Naive thymus-derived CD4-positive, alpha-beta T cell (primary cell): ENCODE data around the gene XYLT2. TPM values are rescaled to one million over a fixed set of nuclear protein-coding genes. Genes with fewer than 3 reads are reported as not detected.
A peak's percentile ranks its signal among the peaks of the same experiment; 100 is the strongest.

ENCODE experiments used
- ATAC-seq: fragments of 150-1000 bp; cut with Tn5 transposase; 2 replicates; pipeline ENCODE4 v1.10.0; 2021; ENCODE audit warnings: mild to moderate bottlenecking, moderate library complexity
- CTCF ChIA-PET: fragments of 350-600 bp; sonication (Branson Sonifier 250); formaldehyde crosslinking; loops from one replicate; lab custom pipeline; 2021; ENCODE audit warnings: antibody characterized with exemption; lab: Charles Lee
- POLR2A ChIA-PET: fragments of 350-600 bp; sonication (Branson Sonifier 250); formaldehyde crosslinking; loops from one replicate; lab custom pipeline; 2021; ENCODE audit warnings: antibody characterized with exemption, inconsistent platforms; lab: Charles Lee
- DNase-seq, 9 donors: peaks; one replicate each; pipeline versions ENCODE4 v3.0.0 to v3.0.0-alpha.2; 2020 to 2022; ENCODE audit warnings: mixed read lengths in 1 of 9
- H3K27ac ChIP-seq: one replicate; pipeline ENCODE4 v1.7.0; 2013; ENCODE audit warnings: mild to moderate bottlenecking, low read depth, low read length, moderate library complexity
- H3K27me3 ChIP-seq, 2 donors: one replicate each; pipeline ENCODE4 v1.7.0; 2013; ENCODE audit warnings: low read length in 2 of 2, mild to moderate bottlenecking in 2 of 2, moderate library complexity in 2 of 2; ENCODE audit not compliant: control insufficient read depth in 2 of 2, insufficient read depth in 2 of 2
- H3K36me3 ChIP-seq, 3 experiments: 1 replicate in 2 of 3; 2 replicates in 1 of 3; pipeline ENCODE4 v1.7.0; 2013; ENCODE audit warnings: low read length in 3 of 3, mild to moderate bottlenecking in 3 of 3, moderate library complexity in 1 of 3; ENCODE audit not compliant: insufficient read depth in 3 of 3, control insufficient read depth in 2 of 3
- H3K4me1 ChIP-seq, 2 donors: one replicate each; pipeline ENCODE4 v1.7.0; 2013; ENCODE audit warnings: low read length in 2 of 2, mild to moderate bottlenecking in 2 of 2, moderate library complexity in 1 of 2; ENCODE audit not compliant: control insufficient read depth in 2 of 2, insufficient read depth in 2 of 2
- H3K4me3 ChIP-seq: 2 replicates; pipeline ENCODE4 v1.7.0; 2013; ENCODE audit warnings: mild to moderate bottlenecking, low read length
- H3K9me3 ChIP-seq, 3 experiments: 1 replicate in 2 of 3; 2 replicates in 1 of 3; pipeline ENCODE4 v1.7.0; 2013; ENCODE audit warnings: low read length in 3 of 3; ENCODE audit not compliant: control insufficient read depth in 2 of 3
- H3K27ac Mint-ChIP-seq, 9 donors: one replicate each; pipeline ENCODE4 v1.8.0; 2020 to 2022; ENCODE audit warnings: mixed read lengths in 9 of 9, mild to moderate bottlenecking in 8 of 9, moderate library complexity in 5 of 9, inconsistent platforms in 2 of 9
- H3K27me3 Mint-ChIP-seq, 5 donors: one replicate each; pipeline ENCODE4 v1.8.0; 2021 to 2022; ENCODE audit warnings: mixed read lengths in 5 of 5, mild to moderate bottlenecking in 1 of 5
- H3K36me3 Mint-ChIP-seq, 5 donors: one replicate each; pipeline ENCODE4 v1.8.0; 2020 to 2022; ENCODE audit warnings: mixed read lengths in 5 of 5, mild to moderate bottlenecking in 3 of 5, inconsistent platforms in 1 of 5
- H3K4me1 Mint-ChIP-seq, 7 donors: one replicate each; pipeline ENCODE4 v1.8.0; 2020 to 2022; ENCODE audit warnings: mixed read lengths in 7 of 7, mild to moderate bottlenecking in 3 of 7, inconsistent platforms in 1 of 7
- H3K4me3 Mint-ChIP-seq, 10 donors: one replicate each; pipeline ENCODE4 v1.8.0; 2020 to 2022; ENCODE audit warnings: mild to moderate bottlenecking in 10 of 10, mixed read lengths in 10 of 10, moderate library complexity in 6 of 10, inconsistent platforms in 2 of 10
- H3K9me3 Mint-ChIP-seq, 11 donors: one replicate each; pipeline ENCODE4 v1.8.0; 2020 to 2022; ENCODE audit warnings: mixed read lengths in 11 of 11, mild to moderate bottlenecking in 4 of 11, inconsistent platforms in 1 of 11, moderate library complexity in 1 of 11
- intact Hi-C, 2 donors: fragments of 100-400 bp; cut with micrococcal nuclease; formaldehyde crosslinking; loops; one replicate each; pipeline ENCODE4 v1.15.1; 2023
- polyA plus RNA-seq, 2 donors: library from polyadenylated mRNA; unstranded; fragments of 300-500 nt; fragmentation: Illumina TruSeq; gene quantifications; one replicate each; pipeline ENCODE4 v1.2.3, GENCODE V29; 2021
- total RNA-seq, 6 experiments: library from RNA in 5 of 6; stranded (reverse) in 5 of 6; gene quantifications; 1 replicate in 5 of 6; 2 replicates in 1 of 6; pipeline ENCODE4 v1.2.3 and lab custom pipeline; 2021 to 2026

Gene XYLT2
- total and polyA plus RNA-seq, 7 experiments from 2014 or later = 8.0 to 43.7 (median 25.0) TPM

DNA sequence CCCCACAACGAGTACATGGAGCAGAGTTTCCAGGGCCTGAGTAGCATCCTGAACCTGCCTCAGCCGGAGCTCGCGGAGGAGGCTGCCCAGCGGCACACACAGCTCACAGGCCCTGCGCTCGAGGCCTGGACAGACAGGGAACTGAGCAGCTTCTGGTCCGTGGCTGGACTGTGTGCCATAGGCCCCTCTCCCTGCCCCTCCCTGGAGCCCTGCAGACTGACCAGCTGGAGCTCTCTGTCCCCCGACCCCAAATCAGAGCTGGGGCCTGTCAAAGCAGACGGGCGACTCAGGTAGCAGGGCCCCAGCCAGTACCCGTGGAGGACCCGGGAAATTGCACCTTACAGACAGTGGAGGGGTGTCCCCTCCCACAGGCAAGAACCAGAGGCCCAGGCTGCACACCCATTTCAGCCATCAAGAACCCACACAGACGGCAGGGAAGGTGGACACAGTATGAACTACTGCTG, 14.1 kb downstream of the XYLT2 start:
- ATAC-seq (no peak), DNase-seq (no peak)
- H3K27ac Mint-ChIP-seq = no peak overlapping the region
- ChIA-PET CTCF (interaction anchor here (1.1 to 3.1 kb wide), 5 partner anchors 9 to 119 kb away, joined by 3 to 12 read pairs (median 3); partner anchors contain the start of genes EME1 and MRPL27), POLR2A (no interaction called here)
- H3K4me3 Mint-ChIP-seq = no peak overlapping the region
- intact Hi-C loops = loop anchor here (5.0 kb wide), 1 partner anchor 37 kb away; the partner anchor contains the start of gene LRRC59 (in 2 of the 2)
- no peak overlapping the region for H3K27ac ChIP-seq
- H3K4me1 ChIP-seq = peaks cover 0 to 6% of the 10 kb centered on the region in 2 donors
- no peaks in the 10 kb centered on the region for H3K27me3 ChIP-seq
- no peaks in the 10 kb centered on the region for H3K27me3 Mint-ChIP-seq
- H3K9me3 Mint-ChIP-seq = peaks cover 0 to 2% (median 0%) of the 10 kb centered on the region in 11 donors
- H3K36me3 Mint-ChIP-seq = peaks cover 0 to 7% (median 0%) of the 10 kb centered on the region in 5 donors
- H3K4me1 Mint-ChIP-seq = peaks cover 7 to 15% (median 9%) of the 10 kb centered on the region in 7 donors
- peaks cover 0 to 70% (median 6%) of the 10 kb centered on the region in 3 experiments for H3K36me3 ChIP-seq
- no peaks in the 10 kb centered on the region for H3K9me3 ChIP-seq
- no peak overlapping the region for H3K4me3 ChIP-seq

DNA sequence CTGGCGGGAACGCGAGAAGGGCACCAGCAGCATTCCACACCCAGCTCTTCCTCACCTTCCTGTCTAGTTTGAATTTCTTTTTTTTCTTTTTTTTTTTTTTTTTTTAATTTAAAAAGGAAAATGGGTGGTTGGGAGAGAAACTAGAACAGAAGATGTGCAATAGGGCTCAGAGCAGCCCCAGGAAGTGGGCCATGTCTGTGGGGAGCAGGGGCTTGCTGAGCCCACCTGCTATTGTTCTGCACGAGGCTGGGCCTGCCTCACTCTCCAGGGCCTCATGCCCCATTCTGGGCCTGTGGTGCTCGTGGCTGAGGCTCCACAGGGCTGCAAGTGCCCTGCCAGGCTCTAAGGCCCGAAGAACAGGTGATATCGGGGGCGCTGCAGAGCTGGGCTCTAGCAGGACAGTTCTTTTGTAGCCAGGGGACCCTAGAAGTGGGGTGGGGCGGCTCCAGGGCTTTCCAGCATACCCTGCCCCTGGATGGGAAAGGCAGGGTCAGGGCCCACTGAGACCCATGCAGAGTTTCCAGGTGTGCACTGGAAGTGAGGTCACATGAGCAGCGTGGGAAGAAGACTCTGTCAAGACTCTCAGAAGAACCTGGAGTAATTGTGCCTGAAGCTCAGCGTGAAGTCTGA, 14.7 kb downstream of the XYLT2 start:
- Histone ChIP-seq H3K27ac (no peak overlapping the region), H3K4me3 (no peak overlapping the region), H3K4me1 (peaks cover 0 to 6% of the 10 kb centered on the region in 2 donors), H3K36me3 (peaks cover 0 to 70% (median 3%) of the 10 kb centered on the region in 3 experiments), H3K27me3 (no peaks in the 10 kb centered on the region), H3K9me3 (no peaks in the 10 kb centered on the region)
- no peak overlapping the region for H3K4me3 Mint-ChIP-seq
- no peak for DNase-seq
- H3K36me3 Mint-ChIP-seq = peaks cover 0 to 9% (median 4%) of the 10 kb centered on the region in 5 donors
- no peak overlapping the region for H3K27ac Mint-ChIP-seq
- no peak for ATAC-seq
- H3K4me1 Mint-ChIP-seq = peaks cover 7 to 15% (median 9%) of the 10 kb centered on the region in 7 donors
- intact Hi-C loops = loop anchor here (5.0 kb wide), 1 partner anchor 37 kb away; the partner anchor contains the start of gene LRRC59 (in 2 of the 2)
- H3K9me3 Mint-ChIP-seq = no peaks in the 10 kb centered on the region
- ChIA-PET CTCF (interaction anchor here (1.1 to 3.6 kb wide), 7 partner anchors 8 to 119 kb away, joined by 3 to 44 read pairs (median 4); partner anchors contain the start of genes EME1, LRRC59 and MRPL27), POLR2A (interaction anchor here (0.7 to 2.4 kb wide), 3 partner anchors 13 to 36 kb away, joined by 3 to 16 read pairs (median 5); partner anchors contain the start of genes EME1, LRRC59 and MRPL27)
- no peaks in the 10 kb centered on the region for H3K27me3 Mint-ChIP-seq

DNA sequence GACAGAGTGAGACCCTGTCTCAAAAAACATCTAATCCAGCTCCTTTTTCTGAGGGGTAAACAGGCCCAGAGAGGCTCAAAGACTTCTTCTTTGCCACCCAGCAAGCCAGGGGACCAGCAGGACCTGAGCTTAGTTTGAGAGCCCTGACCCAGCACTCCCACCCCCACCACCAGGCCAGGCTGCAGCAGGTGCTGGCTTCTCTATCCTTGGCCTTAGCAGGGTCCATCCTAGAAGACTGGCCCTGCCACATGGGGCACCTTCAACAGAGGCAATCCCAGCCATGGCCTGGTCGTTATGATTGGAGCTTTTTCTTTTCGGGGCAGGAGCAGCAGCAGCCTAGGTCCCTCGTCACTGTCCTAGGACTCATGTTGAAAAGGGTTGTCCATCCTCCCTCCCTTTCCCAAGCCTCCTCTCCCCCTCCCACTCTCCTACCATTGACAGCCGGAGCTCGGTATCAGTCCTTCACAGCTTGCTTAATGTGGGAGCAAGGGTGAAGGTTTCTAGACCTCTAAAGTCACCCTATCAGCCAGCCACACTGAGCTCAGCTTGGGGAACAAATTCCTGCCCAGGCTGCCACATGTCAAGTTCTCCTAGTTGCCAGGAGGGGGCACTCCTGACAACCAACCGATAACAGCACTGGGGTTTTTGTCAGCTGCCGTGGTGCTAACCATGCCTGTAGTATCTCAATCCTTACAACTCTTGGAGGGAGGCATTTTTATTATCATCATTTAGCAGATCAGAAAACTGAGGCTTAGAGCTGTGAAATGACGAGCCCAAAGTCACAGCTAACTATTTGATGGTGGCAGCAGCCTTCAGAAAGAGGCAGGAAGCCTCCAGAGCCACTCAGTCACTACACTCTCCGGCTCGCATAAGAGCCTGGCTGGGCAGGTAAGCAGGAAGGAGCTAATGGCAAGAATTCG, 15.9 kb downstream of the XYLT2 start:
- H3K36me3 Mint-ChIP-seq = peaks cover 0 to 14% (median 3%) of the 10 kb centered on the region in 5 donors
- H3K4me1 Mint-ChIP-seq = peaks cover 7 to 15% (median 9%) of the 10 kb centered on the region in 7 donors
- no peaks in the 10 kb centered on the region for H3K9me3 ChIP-seq
- intact Hi-C loops = loop anchor here (1.0 to 5.0 kb wide), 5 partner anchors 10 to 139 kb away; partner anchors contain the start of genes LRRC59 (in 2 of the 2) and RSAD1 (in 1 of the 2)
- H3K4me1 ChIP-seq = peaks cover 0 to 6% of the 10 kb centered on the region in 2 donors
- H3K27me3 Mint-ChIP-seq = no peaks in the 10 kb centered on the region
- CTCF ChIA-PET = interaction anchor here (0.7 to 3.6 kb wide), 16 partner anchors 9 to 166 kb away, joined by 3 to 44 read pairs (median 6); partner anchors contain the start of genes EME1, LRRC59, MRPL27 and XYLT2
- peak overlapping the region; percentile 6 to 93 (median 42) for H3K27ac Mint-ChIP-seq
- H3K4me3 Mint-ChIP-seq = peak overlapping the region; percentile 19 to 76 (median 44)
- H3K27me3 ChIP-seq = no peaks in the 10 kb centered on the region
- peaks cover 0 to 70% (median 0%) of the 10 kb centered on the region in 3 experiments for H3K36me3 ChIP-seq
- no peak overlapping the region for H3K4me3 ChIP-seq
- POLR2A ChIA-PET = interaction anchor here (0.5 to 2.4 kb wide), 10 partner anchors 10 to 378 kb away, joined by 3 to 16 read pairs (median 5); partner anchors contain the start of genes EME1, LRRC59, MRPL27 and XYLT2
- ATAC-seq (peak; percentile 94), DNase-seq (peak in 8 of 9 donors; percentile 44 to 70 (median 61))
- no peaks in the 10 kb centered on the region for H3K9me3 Mint-ChIP-seq
- peak overlapping the region; percentile 12 for H3K27ac ChIP-seq

DNA sequence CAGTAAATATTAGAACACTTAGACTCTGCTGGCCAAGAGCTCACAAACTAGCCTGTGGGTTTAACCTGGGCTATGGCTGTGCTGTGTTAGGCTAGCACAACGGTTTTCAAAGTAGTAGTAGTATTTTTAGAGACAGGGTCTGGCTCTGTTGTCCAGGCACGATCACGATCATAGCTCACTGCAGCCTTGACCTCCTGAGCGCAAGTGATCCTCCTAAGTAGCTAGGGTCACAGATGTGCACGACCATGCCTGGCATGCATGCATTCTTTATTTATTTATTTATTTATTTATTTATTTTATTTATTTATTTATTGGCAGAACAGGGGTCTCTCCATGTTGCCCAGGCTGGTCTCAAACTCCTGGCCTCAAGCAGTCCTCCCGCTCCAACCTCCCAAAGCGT, 16.7 kb downstream of the XYLT2 start:
- no peak for DNase-seq

DNA sequence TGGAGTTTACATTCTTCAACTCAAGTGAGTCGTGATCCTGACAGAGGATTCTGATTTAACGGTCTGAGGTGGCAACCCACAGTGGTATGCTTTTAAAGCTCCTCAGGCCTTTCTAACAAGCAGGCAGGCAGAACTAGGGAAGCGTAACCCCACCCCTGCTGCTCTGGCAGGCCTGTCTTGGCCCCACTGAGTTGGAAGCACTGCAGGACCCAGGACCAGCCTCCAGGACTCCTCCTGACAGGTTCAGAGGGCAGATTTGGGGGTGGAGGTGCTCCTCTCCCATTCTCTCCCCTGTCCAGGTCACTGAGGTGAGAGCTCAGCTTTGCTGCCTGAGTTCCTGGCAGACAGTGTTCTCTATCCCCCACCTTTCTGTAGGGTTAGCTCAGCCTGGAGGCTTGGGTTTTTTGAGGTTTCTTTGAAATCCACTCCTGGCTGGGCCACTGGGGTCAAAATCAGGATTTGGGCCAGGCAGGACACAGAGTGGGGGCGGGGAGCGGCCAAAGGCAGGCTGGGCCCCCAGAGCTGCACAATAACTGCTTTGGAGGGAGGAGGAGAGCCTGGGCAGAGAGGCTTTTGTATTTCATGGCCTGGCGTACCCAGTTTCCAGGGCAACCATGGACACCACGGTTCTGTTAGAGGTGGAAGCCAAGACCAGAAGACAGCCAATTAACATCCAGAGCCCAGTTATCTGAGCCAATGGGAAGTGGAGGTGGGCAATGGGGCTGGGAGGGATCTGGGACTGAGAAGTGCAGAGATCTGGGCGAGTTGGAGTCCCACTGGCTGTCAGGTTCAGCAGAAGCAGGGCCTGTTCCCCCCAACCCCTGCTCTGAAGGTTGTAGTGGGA, 17.5 kb downstream of the XYLT2 start:
- no peaks in the 10 kb centered on the region for H3K27me3 ChIP-seq
- Mint-ChIP-seq H3K4me1 (peaks cover 7 to 15% (median 9%) of the 10 kb centered on the region in 7 donors), H3K27me3 (no peaks in the 10 kb centered on the region), H3K9me3 (no peaks in the 10 kb centered on the region), H3K27ac (no peak overlapping the region), H3K4me3 (no peak overlapping the region), H3K36me3 (peaks cover 0 to 25% (median 9%) of the 10 kb centered on the region in 5 donors)
- no peak overlapping the region for H3K27ac ChIP-seq
- no peaks in the 10 kb centered on the region for H3K9me3 ChIP-seq
- peaks cover 0 to 6% of the 10 kb centered on the region in 2 donors for H3K4me1 ChIP-seq
- intact Hi-C loops = loop anchor here (2.0 to 5.0 kb wide), 2 partner anchors 34 to 115 kb away; partner anchors contain the start of genes LRRC59 (in 2 of the 2) and RSAD1 (in 1 of the 2)
- DNase-seq (no peak), ATAC-seq (no peak)
- no peak overlapping the region for H3K4me3 ChIP-seq
- POLR2A ChIA-PET = interaction anchor here (2.0 to 2.4 kb wide), 2 partner anchors 9 to 22 kb away, joined by 7 to 8 read pairs; partner anchors contain the start of genes EME1 and MRPL27
- CTCF ChIA-PET = interaction anchor here (0.7 to 3.6 kb wide), 7 partner anchors 10 to 194 kb away, joined by 3 to 44 read pairs (median 6); partner anchors contain the start of genes EME1, LRRC59, MRPL27 and XYLT2
- H3K36me3 ChIP-seq = peaks cover 8 to 70% (median 11%) of the 10 kb centered on the region in 3 experiments

More for the DNA sequence above, 16.7 kb downstream of the XYLT2 start:
- no peak overlapping the region for H3K4me3 ChIP-seq
- intact Hi-C loops = loop anchor here (1.0 to 5.0 kb wide), 5 partner anchors 10 to 139 kb away; partner anchors contain the start of genes LRRC59 (in 2 of the 2) and RSAD1 (in 1 of the 2)
- ChIA-PET CTCF (interaction anchor here (0.7 to 3.6 kb wide), 15 partner anchors 8 to 167 kb away, joined by 3 to 44 read pairs (median 6); partner anchors contain the start of genes EME1, LRRC59, MRPL27 and XYLT2), POLR2A (interaction anchor here (0.8 to 2.4 kb wide), 7 partner anchors 10 to 117 kb away, joined by 4 to 16 read pairs (median 7); partner anchors contain the start of genes EME1, LRRC59, MRPL27 and XYLT2)
- H3K27ac ChIP-seq = peak overlapping the region; percentile 12
- Mint-ChIP-seq H3K36me3 (peaks cover 0 to 18% (median 5%) of the 10 kb centered on the region in 5 donors), H3K4me1 (peaks cover 7 to 15% (median 9%) of the 10 kb centered on the region in 7 donors), H3K27ac (peak overlapping the region in 5 of 9 donors; percentile 22 to 93 (median 42)), H3K4me3 (peak overlapping the region in 1 of 10 donors; percentile 63), H3K9me3 (no peaks in the 10 kb centered on the region), H3K27me3 (no peaks in the 10 kb centered on the region)
- peaks cover 3 to 70% (median 4%) of the 10 kb centered on the region in 3 experiments for H3K36me3 ChIP-seq
- ATAC-seq = no peak
- H3K4me1 ChIP-seq = peaks cover 0 to 6% of the 10 kb centered on the region in 2 donors
- no peaks in the 10 kb centered on the region for H3K27me3 ChIP-seq
- no peaks in the 10 kb centered on the region for H3K9me3 ChIP-seq
